ENCODE measurements around the gene CHMP2A.

- TF ChIP-seq CTCF (IDR thresholded peaks at IDR 0.05; ENCODE audit: low read depth, low read length, poor library complexity, severe bottlenecking) (no peak), EZH2phosphoT487 (IDR thresholded peaks at IDR 0.05; ENCODE audit: borderline replicate concordance, low read length) (no peak)
Measured at GRCh38 chr19:58551577-58552471, 3.1 kb downstream of the CHMP2A start.

Data from DOHH2 (cell line).